ENCODE measurements around the gene VTN.

GRCh38 chr17:28372203-28372944, 2.3 kb upstream of the VTN start:
- TF ChIP-seq CTCF (IDR thresholded peaks at IDR 0.05) (no peak), POLR2A (IDR thresholded peaks at IDR 0.05) (no peak)

Measured in prostate gland (tissue), 2 donors.